Cardiac muscle cell (in vitro differentiated cells and primary cell): ENCODE data around the gene CPNE5. TPM values are rescaled to one million over a fixed set of nuclear protein-coding genes. Genes with fewer than 3 reads are reported as not detected.

Experiments used
- DNase-seq, 2 donors: peaks; one replicate each; pipeline versions ENCODE4 v3.0.0 to v3.0.0-alpha.2; 2010 to 2017; ENCODE audit warnings: low read depth in 1 of 2, low spot score in 1 of 2
- H3K27ac ChIP-seq: fragments of 200-600 bp; sonication (generic); 2 replicates; pipeline ENCODE4 v1.5.1; 2016
- H3K27me3 ChIP-seq: fragments of 200-600 bp; sonication (generic); 2 replicates; pipeline ENCODE4 v1.6.0; 2016; ENCODE audit warnings: control low read depth
- H3K36me3 ChIP-seq: fragments of 200-600 bp; sonication (generic); 2 replicates; pipeline ENCODE4 v1.5.1; 2016; ENCODE audit warnings: control low read depth
- H3K4me1 ChIP-seq: fragments of 200-600 bp; sonication (generic); 2 replicates; pipeline ENCODE4 v1.8.1; 2017; ENCODE audit warnings: low read depth, mild to moderate bottlenecking, mixed run types
- H3K4me3 ChIP-seq: fragments of 200-600 bp; sonication (generic); 2 replicates; pipeline ENCODE4 v1.5.1; 2016; ENCODE audit warnings: mild to moderate bottlenecking
- H3K9me3 ChIP-seq: fragments of 200-600 bp; sonication (generic); 2 replicates; pipeline ENCODE4 v1.5.1; 2017; ENCODE audit warnings: low read depth, mild to moderate bottlenecking, control low read depth
- polyA plus RNA-seq: library from polyadenylated mRNA; unstranded; fragments of >200 nt; fragmentation: Nextera tagmentation; extraction: Ambion mirVana; gene quantifications from 2 replicates; pipeline ENCODE4 v1.2.1, GENCODE V29; 2016
- total RNA-seq: library from RNA; depleted of rRNA; stranded (reverse); fragments of >200 nt; gene quantifications from 2 replicates; pipeline ENCODE4 v1.2.3, GENCODE V29; 2016
- TF ChIP-seq, protein P1 (sequence below): IDR thresholded peaks from 2 replicates; pipeline ENCODE4 v1.5.1; 2012; ENCODE audit warnings: low read depth, mild to moderate bottlenecking, low read length

CPNE5 gene
- total and polyA plus RNA-seq, 2 experiments from 2014 or later: 51.6 to 52.1 TPM

DNA sequence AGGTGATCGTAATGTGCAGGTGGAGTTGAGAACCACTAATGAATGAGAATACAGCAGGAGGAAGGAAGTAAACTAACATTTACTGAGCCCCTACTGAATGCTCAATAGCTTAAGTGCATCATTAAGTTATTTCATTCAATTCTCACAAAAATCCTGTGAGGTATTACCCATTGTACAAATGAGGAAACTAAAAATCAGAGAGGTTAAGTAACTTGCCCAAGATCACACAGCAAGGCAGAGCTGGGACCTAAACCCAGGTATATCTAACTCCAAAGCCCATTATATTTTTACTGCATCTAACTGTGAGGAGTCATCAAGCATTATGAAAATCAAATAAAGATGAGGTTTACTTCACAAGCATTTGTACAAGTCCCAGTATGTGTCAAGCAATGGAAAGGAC is 35.3 kb downstream of the CPNE5 start:
- TF ChIP-seq, protein P1, sequence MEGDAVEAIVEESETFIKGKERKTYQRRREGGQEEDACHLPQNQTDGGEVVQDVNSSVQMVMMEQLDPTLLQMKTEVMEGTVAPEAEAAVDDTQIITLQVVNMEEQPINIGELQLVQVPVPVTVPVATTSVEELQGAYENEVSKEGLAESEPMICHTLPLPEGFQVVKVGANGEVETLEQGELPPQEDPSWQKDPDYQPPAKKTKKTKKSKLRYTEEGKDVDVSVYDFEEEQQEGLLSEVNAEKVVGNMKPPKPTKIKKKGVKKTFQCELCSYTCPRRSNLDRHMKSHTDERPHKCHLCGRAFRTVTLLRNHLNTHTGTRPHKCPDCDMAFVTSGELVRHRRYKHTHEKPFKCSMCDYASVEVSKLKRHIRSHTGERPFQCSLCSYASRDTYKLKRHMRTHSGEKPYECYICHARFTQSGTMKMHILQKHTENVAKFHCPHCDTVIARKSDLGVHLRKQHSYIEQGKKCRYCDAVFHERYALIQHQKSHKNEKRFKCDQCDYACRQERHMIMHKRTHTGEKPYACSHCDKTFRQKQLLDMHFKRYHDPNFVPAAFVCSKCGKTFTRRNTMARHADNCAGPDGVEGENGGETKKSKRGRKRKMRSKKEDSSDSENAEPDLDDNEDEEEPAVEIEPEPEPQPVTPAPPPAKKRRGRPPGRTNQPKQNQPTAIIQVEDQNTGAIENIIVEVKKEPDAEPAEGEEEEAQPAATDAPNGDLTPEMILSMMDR: no peak
- no peak overlapping the region for H3K4me3 ChIP-seq
- H3K36me3 ChIP-seq: no peaks in the 10 kb centered on the region
- no peaks in the 10 kb centered on the region for H3K27me3 ChIP-seq
- no peaks in the 10 kb centered on the region for H3K4me1 ChIP-seq
- no peak overlapping the region for H3K27ac ChIP-seq
- H3K9me3 ChIP-seq: no peaks in the 10 kb centered on the region
- no peak for DNase-seq

DNA sequence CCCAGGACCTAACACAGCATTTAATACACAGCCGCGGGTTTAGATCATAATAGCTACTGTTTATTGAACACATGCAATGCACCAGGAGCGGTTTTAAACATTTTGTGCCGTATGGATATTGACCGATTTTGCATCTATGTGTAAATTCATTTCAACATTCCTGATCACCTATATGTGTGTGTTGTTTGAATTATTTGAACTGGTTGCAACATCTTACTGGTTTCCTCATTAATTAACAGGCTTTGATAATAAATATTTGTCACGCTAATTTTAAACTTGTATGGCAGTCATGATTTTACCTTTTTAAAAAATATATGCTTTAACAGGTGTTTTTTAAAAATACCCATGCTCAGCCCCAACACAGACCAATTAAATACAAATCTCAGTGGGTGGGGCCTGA is 35.8 kb downstream of the CPNE5 start:
- TF ChIP-seq, protein P1: no peak
- H3K4me1 ChIP-seq: no peaks in the 10 kb centered on the region
- H3K27me3 ChIP-seq: no peaks in the 10 kb centered on the region
- no peak overlapping the region for H3K27ac ChIP-seq
- DNase-seq: no peak
- H3K4me3 ChIP-seq: no peak overlapping the region
- H3K36me3 ChIP-seq: no peaks in the 10 kb centered on the region
- no peaks in the 10 kb centered on the region for H3K9me3 ChIP-seq

DNA sequence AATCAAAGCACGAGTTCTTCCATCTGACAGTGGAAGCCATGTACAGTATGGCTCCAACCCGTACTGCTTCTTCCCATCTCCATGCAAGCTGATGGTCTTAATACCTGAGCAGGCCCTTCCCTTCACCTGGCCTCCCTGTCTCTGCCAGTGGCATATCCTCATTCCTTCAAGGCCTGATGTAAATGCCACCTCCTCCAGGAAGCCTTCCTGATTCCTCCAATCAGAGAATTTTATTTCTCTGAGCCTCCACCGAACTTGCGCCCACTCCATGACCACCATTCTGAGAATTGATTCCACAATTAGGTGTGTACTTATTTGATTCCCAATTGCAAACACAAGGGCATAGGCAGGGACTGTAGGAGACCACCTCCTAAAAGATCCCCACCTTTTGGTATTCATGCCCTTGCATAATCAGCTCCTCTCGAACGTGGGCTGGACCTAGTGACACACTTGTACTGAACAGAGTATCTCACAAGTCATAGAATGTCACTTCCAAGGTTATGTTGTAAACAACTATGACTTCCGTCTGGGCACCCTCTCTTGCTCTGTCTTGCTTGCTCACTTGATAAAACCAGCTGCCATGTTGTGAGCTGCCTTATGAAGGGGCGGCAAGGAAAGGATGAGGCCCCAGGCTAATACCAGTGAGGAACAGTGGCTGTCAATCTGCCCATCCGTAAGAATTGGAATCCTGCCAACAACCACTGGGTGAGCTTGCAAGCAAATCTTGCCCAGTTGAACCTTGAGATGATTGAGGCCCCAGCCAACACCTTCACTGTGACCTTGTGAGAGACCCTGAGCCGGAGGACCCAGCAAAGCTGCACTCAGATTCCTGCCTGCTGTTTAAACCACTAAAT is 38.8 kb downstream of the CPNE5 start:
- no peaks in the 10 kb centered on the region for H3K36me3 ChIP-seq
- TF ChIP-seq, protein P1: no peak
- H3K4me3 ChIP-seq: no peak overlapping the region
- no peaks in the 10 kb centered on the region for H3K4me1 ChIP-seq
- no peak overlapping the region for H3K27ac ChIP-seq
- no peak for DNase-seq
- no peaks in the 10 kb centered on the region for H3K27me3 ChIP-seq
- no peaks in the 10 kb centered on the region for H3K9me3 ChIP-seq

DNA sequence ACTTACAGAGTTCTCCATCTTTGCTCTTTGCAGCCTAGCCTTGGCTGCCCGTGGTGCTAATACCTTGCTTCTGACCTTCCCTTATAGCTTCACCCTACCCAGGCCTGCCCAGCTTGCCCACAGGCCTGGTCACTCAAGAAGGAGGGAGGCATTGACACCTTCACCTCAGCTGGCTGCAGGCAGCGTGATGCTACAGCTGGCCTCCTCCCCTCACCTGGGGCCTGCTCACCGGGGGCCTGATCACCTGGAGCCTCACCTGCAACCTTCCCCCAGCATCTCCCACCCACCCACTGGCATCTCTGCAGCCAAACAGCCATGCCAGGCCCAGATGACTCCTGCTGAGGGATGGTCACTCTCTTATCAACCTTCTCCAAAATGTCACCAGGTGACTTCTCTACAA is 40.4 kb downstream of the CPNE5 start:
- no peak for DNase-seq
- Histone ChIP-seq H3K4me1 (peaks cover 5% of the 10 kb centered on the region), H3K36me3 (no peaks in the 10 kb centered on the region), H3K4me3 (no peak overlapping the region), H3K27ac (no peak overlapping the region), H3K9me3 (no peaks in the 10 kb centered on the region), H3K27me3 (no peaks in the 10 kb centered on the region)
- TF ChIP-seq, protein P1: no peak

DNA sequence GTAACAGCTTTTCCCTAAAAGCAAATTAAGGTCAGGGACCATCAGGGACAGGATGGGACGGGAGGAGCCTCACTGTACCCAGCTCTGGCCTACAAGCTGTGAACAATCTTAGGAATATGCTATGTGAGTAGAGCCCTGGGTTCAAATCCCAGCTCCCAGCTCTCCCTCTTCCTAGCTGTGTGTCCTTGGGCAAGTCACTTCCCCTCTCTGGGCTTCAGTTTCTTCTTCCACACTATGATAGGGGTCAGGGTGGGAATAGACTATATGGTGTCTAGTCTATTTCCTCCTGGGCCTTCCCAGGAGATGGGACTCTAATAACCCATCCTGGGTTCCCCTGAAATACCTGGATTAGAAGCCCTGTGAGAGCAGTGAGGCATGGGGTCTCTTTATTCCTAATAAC is 41.6 kb downstream of the CPNE5 start:
- DNase-seq: no peak
- H3K27me3 ChIP-seq: no peaks in the 10 kb centered on the region
- H3K36me3 ChIP-seq: no peaks in the 10 kb centered on the region
- TF ChIP-seq, protein P1: no peak
- no peak overlapping the region for H3K4me3 ChIP-seq
- H3K27ac ChIP-seq: no peak overlapping the region
- H3K4me1 ChIP-seq: peaks cover 7% of the 10 kb centered on the region
- no peaks in the 10 kb centered on the region for H3K9me3 ChIP-seq
